GM18870 (cell line): ENCODE measurements around the gene CHIT1.

Source experiments
- ATAC-seq: cut with Tn5 transposase; IDR thresholded peaks from one replicate; pipeline ENCODE4 v1.9.1; 2021; ENCODE audit warnings: moderate library complexity; ENCODE audit not compliant: unreplicated experiment

CHIT1 gene

GRCh38 chr1:203190949-203191348 is 38.5 kb downstream of the CHIT1 start:
- ATAC-seq = no peak

GRCh38 chr1:203189951-203190352 is 39.5 kb downstream of the CHIT1 start:
- no peak for ATAC-seq

GRCh38 chr1:203188686-203189232 is 40.7 kb downstream of the CHIT1 start:
- ATAC-seq = no peak

GRCh38 chr1:203187689-203188264 is 41.7 kb downstream of the CHIT1 start:
- no peak for ATAC-seq

- no peak for ATAC-seq
Observed at GRCh38 chr1:203187304-203187685, 42.2 kb downstream of the CHIT1 start.

- ATAC-seq = no peak
Observed at GRCh38 chr1:203186446-203187303, 42.8 kb downstream of the CHIT1 start, which contains the start of gene CHI3L1. Gene CHI3L1, minus strand, starts transcription at chr1:203186704. Its CDS starts 81 bp downstream, at chr1:203186623.

GRCh38 chr1:203186091-203186445 is 43.4 kb downstream of the CHIT1 start:
- no peak for ATAC-seq

- no peak for ATAC-seq
Observed at GRCh38 chr1:203185585-203185984, 43.9 kb downstream of the CHIT1 start.

- no peak for ATAC-seq
Observed at GRCh38 chr1:203185061-203185461, 44.4 kb downstream of the CHIT1 start.

GRCh38 chr1:203184467-203184866 is 45.0 kb downstream of the CHIT1 start:
- ATAC-seq = no peak

GRCh38 chr1:203183828-203184227 is 45.6 kb downstream of the CHIT1 start:
- ATAC-seq = no peak

- no peak for ATAC-seq
Observed at GRCh38 chr1:203182387-203182953, 47.0 kb downstream of the CHIT1 start.

- no peak for ATAC-seq
Observed at GRCh38 chr1:203181586-203182386, 47.7 kb downstream of the CHIT1 start.

- no peak for ATAC-seq
Observed at GRCh38 chr1:203180611-203181330, 48.7 kb downstream of the CHIT1 start.

GRCh38 chr1:203179667-203180005 is 49.8 kb downstream of the CHIT1 start:
- ATAC-seq = no peak

- no peak for ATAC-seq
Observed at GRCh38 chr1:203178821-203179666, 50.4 kb downstream of the CHIT1 start.

- no peak for ATAC-seq
Observed at GRCh38 chr1:203178083-203178482, 51.4 kb downstream of the CHIT1 start.

- ATAC-seq = no peak
Observed at GRCh38 chr1:203177470-203178039, 51.9 kb downstream of the CHIT1 start.

- ATAC-seq = no peak
Observed at GRCh38 chr1:203177036-203177405, 52.5 kb downstream of the CHIT1 start.
